OCI-LY3 (cell line): ENCODE data around the gene NR4A1.

Source experiments
- H2AFZ ChIP-seq: fragments of 200-600, 300-600 bp; shearing (Covaris generic); 2 replicates; pipeline ENCODE4 v1.6.0; 2014; ENCODE audit warnings: antibody characterized with exemption, low read depth, low read length
- H3K27ac ChIP-seq: fragments of 200-600, 300-600 bp; sonication (generic); 2 replicates; pipeline ENCODE4 v1.5.1; 2014; ENCODE audit warnings: mild to moderate bottlenecking, low read length, moderate library complexity, mixed read lengths
- H3K27me3 ChIP-seq: fragments of 200-600, 300-600 bp; sonication (generic); 2 replicates; pipeline ENCODE4 v1.6.1; 2014; ENCODE audit warnings: low read depth, low read length, mixed read lengths
- H3K36me3 ChIP-seq: fragments of 200-600, 300-600 bp; sonication (generic); replicated peaks from 2 replicates; pipeline ENCODE3; 2014; ENCODE audit warnings: low read depth, low read length, mixed read lengths
- H3K4me1 ChIP-seq: fragments of 300-600, 200-600 bp; sonication (generic); 2 replicates; pipeline ENCODE4 v1.6.1; 2014; ENCODE audit warnings: low read length, mixed read lengths
- H3K4me2 ChIP-seq: fragments of 200-600, 300-600 bp; sonication (generic); 2 replicates; pipeline ENCODE4 v1.6.1; 2014; ENCODE audit warnings: low read length, mixed read lengths
- H3K4me3 ChIP-seq: fragments of 300-600, 200-600 bp; sonication (generic); 2 replicates; pipeline ENCODE4 v1.5.1; 2014; ENCODE audit warnings: antibody characterized with exemption, mild to moderate bottlenecking, low read length, moderate library complexity
- H3K79me2 ChIP-seq: fragments of 300-600, 200-600 bp; shearing (Covaris generic); 2 replicates; pipeline ENCODE4 v1.6.1; 2014; ENCODE audit warnings: mild to moderate bottlenecking, low read length, mixed read lengths
- H3K9ac ChIP-seq: fragments of 300-600, 200-600 bp; shearing (Covaris generic); 2 replicates; pipeline ENCODE4 v1.6.0; 2014; ENCODE audit warnings: mild to moderate bottlenecking, low read length, moderate library complexity
- H3K9me3 ChIP-seq: fragments of 200-600, 300-600 bp; shearing (Covaris generic); 2 replicates; pipeline ENCODE4 v1.6.1; 2014; ENCODE audit warnings: low read length, mixed read lengths; ENCODE audit not compliant: insufficient read depth
- H4K20me1 ChIP-seq: fragments of 200-600, 300-600 bp; sonication (generic); 2 replicates; pipeline ENCODE4 v1.6.1; 2016; ENCODE audit warnings: low read length, mixed read lengths; ENCODE audit not compliant: insufficient read depth
- EZH2phosphoT487 ChIP-seq: fragments of 200-600 bp; shearing (Covaris generic); IDR thresholded peaks from 2 replicates; pipeline ENCODE4 v1.6.1; 2018; ENCODE audit warnings: antibody characterized with exemption, mixed run types, low read depth
- TF ChIP-seq, protein P1 (sequence below): fragments of 200-600, 300-600 bp; sonication (generic); IDR thresholded peaks from 2 replicates; pipeline ENCODE4 v1.5.1; 2014; ENCODE audit warnings: antibody characterized with exemption, low read length, low read depth

The NR4A1 gene

GRCh38 chr12:52010692-52011601 is 40.3 kb upstream of the NR4A1 start:
- H3K4me2 ChIP-seq = no peak overlapping the region
- H3K36me3 ChIP-seq = no peaks in the 10 kb centered on the region
- no peak overlapping the region for H3K4me3 ChIP-seq
- no peak for TF ChIP-seq EZH2phosphoT487
- TF ChIP-seq, protein P1, sequence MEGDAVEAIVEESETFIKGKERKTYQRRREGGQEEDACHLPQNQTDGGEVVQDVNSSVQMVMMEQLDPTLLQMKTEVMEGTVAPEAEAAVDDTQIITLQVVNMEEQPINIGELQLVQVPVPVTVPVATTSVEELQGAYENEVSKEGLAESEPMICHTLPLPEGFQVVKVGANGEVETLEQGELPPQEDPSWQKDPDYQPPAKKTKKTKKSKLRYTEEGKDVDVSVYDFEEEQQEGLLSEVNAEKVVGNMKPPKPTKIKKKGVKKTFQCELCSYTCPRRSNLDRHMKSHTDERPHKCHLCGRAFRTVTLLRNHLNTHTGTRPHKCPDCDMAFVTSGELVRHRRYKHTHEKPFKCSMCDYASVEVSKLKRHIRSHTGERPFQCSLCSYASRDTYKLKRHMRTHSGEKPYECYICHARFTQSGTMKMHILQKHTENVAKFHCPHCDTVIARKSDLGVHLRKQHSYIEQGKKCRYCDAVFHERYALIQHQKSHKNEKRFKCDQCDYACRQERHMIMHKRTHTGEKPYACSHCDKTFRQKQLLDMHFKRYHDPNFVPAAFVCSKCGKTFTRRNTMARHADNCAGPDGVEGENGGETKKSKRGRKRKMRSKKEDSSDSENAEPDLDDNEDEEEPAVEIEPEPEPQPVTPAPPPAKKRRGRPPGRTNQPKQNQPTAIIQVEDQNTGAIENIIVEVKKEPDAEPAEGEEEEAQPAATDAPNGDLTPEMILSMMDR = no peak
- H3K9me3 ChIP-seq = no peaks in the 10 kb centered on the region
- no peak overlapping the region for H3K9ac ChIP-seq
- H3K27ac ChIP-seq = no peak overlapping the region
- H3K27me3 ChIP-seq = peaks cover 20% of the 10 kb centered on the region
- H2AFZ ChIP-seq = no peak overlapping the region
- H4K20me1 ChIP-seq = no peaks in the 10 kb centered on the region
- H3K79me2 ChIP-seq = no peaks in the 10 kb centered on the region
- H3K4me1 ChIP-seq = peaks cover 7% of the 10 kb centered on the region

- H3K27ac ChIP-seq = no peak overlapping the region
- no peak overlapping the region for H2AFZ ChIP-seq
- no peaks in the 10 kb centered on the region for H3K36me3 ChIP-seq
- TF ChIP-seq EZH2phosphoT487 = no peak
- TF ChIP-seq, protein P1 = no peak
- peaks cover 13% of the 10 kb centered on the region for H3K27me3 ChIP-seq
- no peaks in the 10 kb centered on the region for H3K9me3 ChIP-seq
- H3K79me2 ChIP-seq = no peaks in the 10 kb centered on the region
- H3K4me3 ChIP-seq = no peak overlapping the region
- H3K4me1 ChIP-seq = no peaks in the 10 kb centered on the region
- no peaks in the 10 kb centered on the region for H4K20me1 ChIP-seq
- H3K4me2 ChIP-seq = no peak overlapping the region
- H3K9ac ChIP-seq = no peak overlapping the region
Measured at GRCh38 chr12:52011602-52012214, 39.5 kb upstream of the NR4A1 start.

DNA sequence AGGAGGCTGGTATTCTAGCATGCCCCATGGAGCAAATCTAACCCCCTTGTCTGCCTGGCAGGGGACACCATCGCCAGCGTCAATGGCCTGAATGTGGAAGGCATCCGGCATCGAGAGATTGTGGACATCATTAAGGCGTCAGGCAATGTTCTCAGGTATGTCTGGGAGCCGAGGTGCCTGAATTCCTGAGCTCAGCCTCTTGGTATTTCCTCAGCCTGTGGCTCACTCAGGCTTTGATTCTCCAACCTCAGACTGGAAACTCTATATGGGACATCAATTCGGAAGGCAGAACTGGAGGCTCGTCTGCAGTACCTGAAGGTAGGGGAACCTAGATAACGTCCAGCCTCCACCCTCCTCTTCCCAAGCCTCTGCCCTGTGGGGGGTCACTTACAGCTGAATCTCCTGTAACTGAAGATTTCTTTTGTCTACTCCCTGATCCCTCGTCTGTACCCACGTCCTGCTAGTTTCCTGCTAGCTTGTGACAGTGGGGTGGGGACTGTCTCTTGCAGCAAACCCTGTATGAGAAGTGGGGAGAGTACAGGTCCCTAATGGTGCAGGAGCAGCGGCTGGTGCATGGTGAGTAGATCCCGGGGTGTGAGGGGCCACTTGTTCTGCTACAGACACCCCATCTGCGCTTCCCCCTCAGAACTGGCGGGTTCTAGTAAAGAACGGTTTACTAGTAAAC is 37.5 kb upstream of the NR4A1 start:
- no peaks in the 10 kb centered on the region for H3K9me3 ChIP-seq
- H3K27ac ChIP-seq = no peak overlapping the region
- TF ChIP-seq, protein P1 = no peak
- TF ChIP-seq EZH2phosphoT487 = no peak
- H3K9ac ChIP-seq = no peak overlapping the region
- H2AFZ ChIP-seq = no peak overlapping the region
- no peak overlapping the region for H3K4me3 ChIP-seq
- no peaks in the 10 kb centered on the region for H3K27me3 ChIP-seq
- H3K79me2 ChIP-seq = no peaks in the 10 kb centered on the region
- H3K4me2 ChIP-seq = no peak overlapping the region
- no peaks in the 10 kb centered on the region for H4K20me1 ChIP-seq
- peaks cover under 1% of the 10 kb centered on the region; the same call in 1 of the 2 replicates for H3K4me1 ChIP-seq
- no peaks in the 10 kb centered on the region for H3K36me3 ChIP-seq
